ENCODE data around the gene TMEM61. TPM values are rescaled to one million over a fixed set of nuclear protein-coding genes. Genes with fewer than 3 reads are reported as not detected.
"Not testable (repeated sequence)": the region's sequence is repeated elsewhere in the genome, so short reads cannot be mapped to it uniquely, and the experiment has no call there.

The TMEM61 gene
- not detected in 2 replicates for total RNA-seq
- polyA plus RNA-seq = not detected in 2 replicates
- not detected in 2 replicates for polyA plus RNA-seq (2012)
- not detected in 2 replicates for polyA minus RNA-seq (ENCODE audit: low replicate concordance)

GRCh38 chr1:54980528-54981241, at the start of gene TMEM61:
TMEM61 (plus strand) TSS chr1:54980628; CDS start chr1:54981066, 438 bp downstream.
- Histone ChIP-seq H3K4me2 (ENCODE audit: extremely low read depth, insufficient read depth, low read length) (peak within 1 kb of the TSS; percentile 57), H3K4me1 (ENCODE audit: control insufficient read depth, extremely low read depth, insufficient read depth, low read length) (no peaks in the 10 kb centered on the region), H4K20me1 (ENCODE audit: control insufficient read depth, extremely low read depth, insufficient read depth, low read length) (no peaks in the 10 kb centered on the region), H3K27ac (ENCODE audit: insufficient read depth, low read length) (no peak within 1 kb of the TSS), H3K79me2 (ENCODE audit: control insufficient read depth, insufficient read depth, low read length) (no peaks in the 10 kb centered on the region), H3K27me3 (ENCODE audit: control insufficient read depth, insufficient read depth, low read length) (peaks cover 26% of the 10 kb centered on the region), H3K9me3 (ENCODE audit: control insufficient read depth, insufficient read depth, low read depth, low read length) (no peaks in the 10 kb centered on the region), H2AFZ (ENCODE audit: low read length) (no peak within 1 kb of the TSS), H3K9ac (ENCODE audit: insufficient read depth, low read length) (no peak within 1 kb of the TSS), H3K36me3 (ENCODE audit: control insufficient read depth, insufficient read depth, low read length) (no peaks in the 10 kb centered on the region), H3K4me3 (replicated peaks in 1 of 4; ENCODE audit: control extremely low read depth in 1 of 4, insufficient read depth in 1 of 4, low read depth in 3 of 4, low read length in 4 of 4) (peak within 1 kb of the TSS in 3 of 4 experiments; percentile 7 to 34 (median 8))
- TF ChIP-seq CTCF (conservative IDR thresholded peaks at IDR 0.05 in 1 of 2, IDR thresholded peaks at IDR 0.05 in 1 of 2; ENCODE audit: low read depth in 1 of 2, low read length in 2 of 2) (no peak), EZH2 (IDR thresholded peaks at IDR 0.05; ENCODE audit: low read length, missing control alignments) (peak; percentile 71)
- no peak for DNase-seq (ENCODE audit: low read depth in 2 of 2)

GRCh38 chr1:54931275-54931840, 49.1 kb upstream of the TMEM61 start:
- no peak overlapping the region for H3K4me3 ChIP-seq (replicated peaks in 1 of 4; ENCODE audit: control extremely low read depth in 1 of 4, insufficient read depth in 1 of 4, low read depth in 3 of 4, low read length in 4 of 4)
- TF ChIP-seq EZH2 (IDR thresholded peaks at IDR 0.05; ENCODE audit: low read length, missing control alignments) (no peak), CTCF (conservative IDR thresholded peaks at IDR 0.05 in 1 of 2, IDR thresholded peaks at IDR 0.05 in 1 of 2; ENCODE audit: low read depth in 1 of 2, low read length in 2 of 2) (no peak)
- no peak overlapping the region for H3K9ac ChIP-seq (ENCODE audit: insufficient read depth, low read length)
- no peak for DNase-seq (ENCODE audit: low read depth in 2 of 2)
- H3K9me3 ChIP-seq (ENCODE audit: control insufficient read depth, insufficient read depth, low read depth, low read length) = no peaks in the 10 kb centered on the region
- H3K4me2 ChIP-seq (ENCODE audit: extremely low read depth, insufficient read depth, low read length) = no peak overlapping the region
- no peaks in the 10 kb centered on the region for H3K79me2 ChIP-seq (ENCODE audit: control insufficient read depth, insufficient read depth, low read length)
- H3K36me3 ChIP-seq (ENCODE audit: control insufficient read depth, insufficient read depth, low read length) = no peaks in the 10 kb centered on the region
- H3K4me1 ChIP-seq (ENCODE audit: control insufficient read depth, extremely low read depth, insufficient read depth, low read length) = peaks cover 12% of the 10 kb centered on the region
- no peaks in the 10 kb centered on the region for H4K20me1 ChIP-seq (ENCODE audit: control insufficient read depth, extremely low read depth, insufficient read depth, low read length)
- no peaks in the 10 kb centered on the region for H3K27me3 ChIP-seq (ENCODE audit: control insufficient read depth, insufficient read depth, low read length)
- H3K27ac ChIP-seq (ENCODE audit: insufficient read depth, low read length) = no peak overlapping the region
- H2AFZ ChIP-seq (ENCODE audit: low read length) = no peak overlapping the region

GRCh38 chr1:54934081-54934480, 46.3 kb upstream of the TMEM61 start:
- DNase-seq (ENCODE audit: low read depth in 2 of 2); H4K20me1 ChIP-seq (ENCODE audit: control insufficient read depth, extremely low read depth, insufficient read depth, low read length); H3K9me3 ChIP-seq (ENCODE audit: control insufficient read depth, insufficient read depth, low read depth, low read length); H2AFZ ChIP-seq (ENCODE audit: low read length); H3K27me3 ChIP-seq (ENCODE audit: control insufficient read depth, insufficient read depth, low read length); H3K36me3 ChIP-seq (ENCODE audit: control insufficient read depth, insufficient read depth, low read length); H3K9ac ChIP-seq (ENCODE audit: insufficient read depth, low read length); H3K4me2 ChIP-seq (ENCODE audit: extremely low read depth, insufficient read depth, low read length); H3K4me1 ChIP-seq (ENCODE audit: control insufficient read depth, extremely low read depth, insufficient read depth, low read length); H3K27ac ChIP-seq (ENCODE audit: insufficient read depth, low read length); H3K79me2 ChIP-seq (ENCODE audit: control insufficient read depth, insufficient read depth, low read length); H3K4me3 ChIP-seq (replicated peaks in 1 of 4; ENCODE audit: control extremely low read depth in 1 of 4, insufficient read depth in 1 of 4, low read depth in 3 of 4, low read length in 4 of 4): not testable (repeated sequence)
